ENCODE data around the gene PXT1. TPM values are rescaled to one million over a fixed set of nuclear protein-coding genes. Genes with fewer than 3 reads are reported as not detected.

PXT1 gene
- total RNA-seq, 1 donor from 2014 or later: not detected

DNA sequence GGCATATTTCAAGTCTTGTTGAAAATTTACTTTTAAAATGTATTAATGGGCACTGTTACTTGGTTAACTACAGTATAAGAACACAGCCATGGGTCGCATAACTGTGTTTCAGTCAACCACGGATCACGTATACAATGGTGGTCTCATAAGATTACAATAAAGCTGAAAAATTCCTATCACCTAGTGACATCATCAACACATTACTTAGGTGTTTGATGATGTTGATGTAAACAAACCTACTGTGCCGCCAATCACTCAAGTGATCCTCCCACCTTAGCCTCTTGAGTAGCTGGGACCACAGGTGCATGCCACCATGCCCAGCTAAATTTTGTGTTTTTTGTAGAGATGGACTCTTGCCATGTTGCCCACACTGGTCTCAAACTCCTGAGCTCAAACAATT, 38.5 kb downstream of the PXT1 start:
- TF ChIP-seq, protein P1, sequence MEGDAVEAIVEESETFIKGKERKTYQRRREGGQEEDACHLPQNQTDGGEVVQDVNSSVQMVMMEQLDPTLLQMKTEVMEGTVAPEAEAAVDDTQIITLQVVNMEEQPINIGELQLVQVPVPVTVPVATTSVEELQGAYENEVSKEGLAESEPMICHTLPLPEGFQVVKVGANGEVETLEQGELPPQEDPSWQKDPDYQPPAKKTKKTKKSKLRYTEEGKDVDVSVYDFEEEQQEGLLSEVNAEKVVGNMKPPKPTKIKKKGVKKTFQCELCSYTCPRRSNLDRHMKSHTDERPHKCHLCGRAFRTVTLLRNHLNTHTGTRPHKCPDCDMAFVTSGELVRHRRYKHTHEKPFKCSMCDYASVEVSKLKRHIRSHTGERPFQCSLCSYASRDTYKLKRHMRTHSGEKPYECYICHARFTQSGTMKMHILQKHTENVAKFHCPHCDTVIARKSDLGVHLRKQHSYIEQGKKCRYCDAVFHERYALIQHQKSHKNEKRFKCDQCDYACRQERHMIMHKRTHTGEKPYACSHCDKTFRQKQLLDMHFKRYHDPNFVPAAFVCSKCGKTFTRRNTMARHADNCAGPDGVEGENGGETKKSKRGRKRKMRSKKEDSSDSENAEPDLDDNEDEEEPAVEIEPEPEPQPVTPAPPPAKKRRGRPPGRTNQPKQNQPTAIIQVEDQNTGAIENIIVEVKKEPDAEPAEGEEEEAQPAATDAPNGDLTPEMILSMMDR (IDR thresholded peaks at IDR 0.05): no peak
- DNase-seq (ENCODE audit: low spot score in 2 of 2): no peak
- no peaks in the 10 kb centered on the region for H3K4me1 ChIP-seq
- intact Hi-C loops (cut with DNase I): no loop called here
- H3K4me3 ChIP-seq: no peak overlapping the region
- H3K9me3 ChIP-seq: no peaks in the 10 kb centered on the region
- no peak overlapping the region for H3K27ac ChIP-seq
- no peaks in the 10 kb centered on the region for H3K36me3 ChIP-seq
- H3K27me3 ChIP-seq: no peaks in the 10 kb centered on the region

DNA sequence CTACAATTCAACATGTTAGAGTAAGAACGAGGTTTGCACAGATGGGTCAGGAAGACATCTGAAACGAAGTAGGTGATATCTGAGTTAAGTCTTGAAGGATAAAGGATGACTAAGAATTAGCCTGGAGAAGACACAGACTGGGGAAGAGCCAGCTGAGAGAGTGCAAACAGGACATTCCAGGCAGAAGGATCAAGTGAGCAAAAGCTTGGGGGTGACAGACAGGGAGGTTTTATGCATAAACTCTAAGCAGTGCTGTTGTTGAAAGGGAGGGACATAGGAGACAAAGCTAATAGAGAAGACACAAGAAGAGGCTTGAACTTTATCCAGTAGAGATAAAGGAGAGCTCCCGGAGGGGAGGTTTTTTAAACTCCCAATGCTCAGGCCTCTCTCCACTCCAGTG, 40.2 kb downstream of the PXT1 start:
- Histone ChIP-seq H3K9me3 (no peaks in the 10 kb centered on the region), H3K4me3 (no peak overlapping the region), H3K27ac (no peak overlapping the region), H3K4me1 (no peaks in the 10 kb centered on the region), H3K27me3 (no peaks in the 10 kb centered on the region), H3K36me3 (no peaks in the 10 kb centered on the region)
- intact Hi-C loops (cut with DNase I): no loop called here
- TF ChIP-seq, protein P1 (IDR thresholded peaks at IDR 0.05): no peak
- no peak for DNase-seq (ENCODE audit: low spot score in 2 of 2)

DNA sequence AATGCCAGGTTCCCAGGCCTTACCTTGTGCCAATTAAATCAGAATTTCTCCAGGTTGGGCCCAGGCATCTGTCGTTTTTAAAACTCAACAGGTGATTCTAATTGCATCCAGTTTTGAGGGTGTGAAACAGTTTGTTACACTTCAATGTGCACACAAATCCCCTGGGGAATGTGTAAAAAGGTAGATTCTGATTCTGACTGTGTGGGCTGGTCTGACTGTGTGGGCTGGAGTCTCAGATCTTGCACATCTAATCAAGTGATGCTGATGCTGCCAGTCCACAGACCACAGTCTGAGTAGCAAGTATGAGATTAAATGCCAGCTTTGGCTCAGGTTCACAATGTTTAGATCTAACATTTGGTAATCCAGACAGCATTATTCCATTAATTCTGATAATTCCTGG, 42.7 kb downstream of the PXT1 start:
- H3K4me3 ChIP-seq: no peak overlapping the region
- intact Hi-C loops (cut with DNase I): no loop called here
- TF ChIP-seq, protein P1 (IDR thresholded peaks at IDR 0.05): no peak
- no peak overlapping the region for H3K27ac ChIP-seq
- no peak for DNase-seq (ENCODE audit: low spot score in 2 of 2)
- H3K36me3 ChIP-seq: no peaks in the 10 kb centered on the region
- H3K4me1 ChIP-seq: no peaks in the 10 kb centered on the region
- H3K9me3 ChIP-seq: no peaks in the 10 kb centered on the region
- no peaks in the 10 kb centered on the region for H3K27me3 ChIP-seq

DNA sequence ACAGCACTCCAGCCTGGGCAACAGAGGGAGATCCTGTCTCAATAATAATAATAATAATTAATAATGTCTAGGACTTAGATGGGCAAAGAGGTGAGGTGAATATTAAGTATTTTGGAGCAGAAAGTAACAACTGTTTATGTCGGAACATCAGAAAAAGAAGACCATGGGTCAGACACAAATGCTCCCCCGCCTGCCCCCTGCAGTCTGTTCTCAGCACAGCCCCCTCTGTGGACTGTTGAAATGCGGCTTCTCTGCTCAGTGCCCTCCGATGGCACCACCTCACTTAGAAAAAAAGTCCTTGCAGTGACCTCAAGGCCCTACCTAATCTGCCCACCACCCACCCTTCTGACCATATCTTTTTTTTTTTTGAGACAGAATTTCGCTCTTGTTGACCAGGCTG, 50.0 kb downstream of the PXT1 start:
- Histone ChIP-seq H3K36me3 (no peaks in the 10 kb centered on the region), H3K4me1 (peaks cover 0 to 5% of the 10 kb centered on the region in 2 donors), H3K27me3 (no peaks in the 10 kb centered on the region), H3K4me3 (no peak overlapping the region), H3K27ac (no peak overlapping the region), H3K9me3 (no peaks in the 10 kb centered on the region)
- TF ChIP-seq, protein P1 (IDR thresholded peaks at IDR 0.05): no peak
- intact Hi-C loops (cut with DNase I): no loop called here
- DNase-seq (ENCODE audit: low spot score in 2 of 2): no peak

- TF ChIP-seq, protein P1 (IDR thresholded peaks at IDR 0.05): no peak
- peak overlapping the region in 1 of 2 donors; percentile 11 for H3K27ac ChIP-seq
- no peaks in the 10 kb centered on the region for H3K36me3 ChIP-seq
- no peaks in the 10 kb centered on the region for H3K9me3 ChIP-seq
- intact Hi-C loops (cut with DNase I): loop anchor here (5.0 kb wide), 1 partner anchor 53 kb away; the partner anchor contains the start of genes KCTD20 and PXT1
- peaks cover 0 to 19% of the 10 kb centered on the region in 2 donors for H3K4me1 ChIP-seq
- no peaks in the 10 kb centered on the region for H3K27me3 ChIP-seq
- DNase-seq (ENCODE audit: low spot score in 2 of 2): no peak
- H3K4me3 ChIP-seq: no peak overlapping the region
Observed at GRCh38 chr6:36389353-36389752, 53.3 kb downstream of the PXT1 start.
